HG02884 (cell line): ENCODE data around the gene LRMDA.

Source experiments
- ATAC-seq: cut with Tn5 transposase; IDR thresholded peaks from one replicate; pipeline ENCODE4 v1.9.1; 2021; ENCODE audit warnings: mild to moderate bottlenecking, moderate library complexity; ENCODE audit not compliant: unreplicated experiment

LRMDA gene

DNA sequence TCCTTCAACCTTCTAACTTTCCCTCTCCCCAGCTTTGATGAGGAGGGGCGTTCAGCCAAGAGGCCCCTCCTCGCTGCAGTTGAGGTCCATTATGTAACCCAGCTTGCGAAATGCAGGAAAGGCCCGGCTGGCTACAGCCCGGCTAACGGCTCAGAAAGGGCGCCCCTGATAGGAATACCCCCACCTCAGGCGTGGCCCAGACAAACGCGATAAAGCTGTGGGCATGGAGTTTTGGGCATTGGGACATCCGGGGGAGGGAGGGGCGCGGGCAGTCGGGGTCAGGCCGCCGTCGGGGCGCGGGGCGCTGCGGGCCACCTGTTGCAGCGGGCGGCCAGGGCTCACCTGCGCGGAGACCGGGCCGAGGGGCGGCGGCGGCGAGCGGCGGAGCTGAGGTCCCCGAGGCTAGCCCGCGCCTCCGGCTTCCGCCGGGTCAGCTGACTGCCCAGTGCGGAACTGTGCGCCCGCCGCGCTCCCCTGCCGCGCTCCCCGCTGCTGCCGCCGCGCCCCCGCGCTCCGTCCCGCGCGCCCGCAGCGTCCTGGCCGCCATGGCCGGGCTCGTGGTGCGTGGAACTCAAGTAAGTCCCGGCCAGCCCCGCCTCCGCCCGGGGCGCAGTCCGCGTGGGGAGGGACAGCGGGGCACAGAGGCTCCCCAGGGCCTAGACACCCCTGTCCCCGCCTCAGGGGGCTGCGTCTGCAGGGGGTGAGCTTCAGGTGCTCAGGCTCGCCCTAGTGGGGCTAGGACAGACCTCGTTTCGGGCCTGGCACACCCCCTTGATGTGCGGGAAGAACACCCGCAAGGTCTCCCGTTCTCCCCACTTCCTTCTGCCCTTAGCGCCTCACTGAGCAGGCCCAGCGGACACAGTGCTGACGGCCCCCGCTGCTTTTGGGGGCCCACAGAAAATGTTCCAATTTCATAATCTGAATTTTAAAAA is at the start of gene LRMDA:
Gene LRMDA, plus strand, starts transcription at position 445 of the 932 bp plus-strand sequence.
- no peak for ATAC-seq

DNA sequence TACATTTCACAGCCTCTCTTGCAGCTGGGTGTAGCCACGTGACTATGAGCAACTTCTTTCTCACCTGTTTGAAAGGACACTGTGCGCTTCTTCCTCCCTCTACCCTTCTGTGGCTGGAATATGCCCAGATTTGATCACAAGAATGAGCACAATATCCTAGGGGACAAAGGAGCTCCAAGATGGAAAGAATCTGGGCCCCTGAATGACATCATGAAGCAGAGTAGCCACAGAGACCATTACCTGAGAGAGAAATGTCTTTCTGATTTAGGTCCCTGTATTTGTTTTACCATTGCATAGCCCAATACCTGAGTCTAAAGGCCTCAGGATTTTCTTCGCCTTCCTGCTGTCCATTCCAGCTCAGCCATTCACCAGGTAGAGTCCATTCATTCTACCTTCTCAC is 45.3 kb upstream of the LRMDA start:
- no peak for ATAC-seq

DNA sequence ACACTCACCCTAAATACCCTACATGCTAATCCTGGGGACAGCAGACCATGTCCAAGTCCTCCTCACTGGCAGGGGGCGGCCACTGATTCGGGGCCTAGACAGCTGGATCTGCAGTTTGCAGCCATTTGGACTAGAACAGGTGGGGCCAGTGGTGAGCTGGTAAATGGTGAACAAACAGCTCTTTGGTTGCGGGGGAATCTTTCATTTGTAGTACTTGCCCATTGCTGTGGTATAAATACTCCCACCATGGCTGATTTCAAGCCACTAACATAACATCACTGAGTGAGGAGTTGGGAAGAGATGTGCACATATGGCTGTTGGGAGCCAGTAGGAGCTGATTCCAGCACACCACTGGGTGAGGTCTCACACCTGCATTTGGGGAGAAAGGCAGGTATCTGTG is 43.3 kb upstream of the LRMDA start:
- no peak for ATAC-seq

DNA sequence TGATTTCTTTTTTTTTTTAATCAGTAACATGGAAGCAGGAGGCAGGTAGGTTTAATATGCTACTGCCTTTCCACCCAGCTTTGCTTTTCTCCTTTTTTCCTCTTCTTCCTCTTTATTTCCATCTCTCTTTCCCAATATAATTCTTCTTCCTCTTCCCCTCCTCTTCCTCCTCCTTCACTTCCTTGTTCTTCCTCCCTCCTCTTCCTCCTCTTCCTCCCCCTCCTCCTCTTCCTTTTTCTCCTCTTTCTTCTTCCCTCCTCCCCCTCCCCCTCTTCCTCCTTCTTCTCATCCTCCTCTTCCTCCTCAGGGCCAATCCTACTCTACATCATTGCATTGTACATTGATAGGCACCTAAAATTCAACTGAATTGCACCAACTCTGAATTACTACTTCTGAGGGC is 41.2 kb upstream of the LRMDA start:
- no peak for ATAC-seq

DNA sequence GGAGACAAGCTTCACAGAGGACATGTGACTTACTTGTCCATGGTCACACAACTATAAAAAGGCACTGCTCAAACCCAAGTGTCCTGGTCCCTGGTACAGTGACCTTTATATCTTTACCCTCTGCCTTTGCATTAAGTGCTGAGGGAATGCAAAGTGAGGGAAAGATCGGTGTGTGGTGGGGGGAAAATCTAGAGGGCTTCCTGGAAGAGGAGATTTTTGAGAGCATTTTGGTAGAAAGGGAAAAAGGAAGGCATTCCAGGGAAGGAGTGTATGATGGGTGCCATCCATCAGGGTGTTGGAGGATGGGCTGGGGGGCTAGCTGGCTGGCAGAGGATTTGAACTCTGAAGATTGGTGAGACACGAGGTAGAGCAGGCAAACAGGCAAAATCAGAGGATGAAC is 39.2 kb upstream of the LRMDA start:
- no peak for ATAC-seq

DNA sequence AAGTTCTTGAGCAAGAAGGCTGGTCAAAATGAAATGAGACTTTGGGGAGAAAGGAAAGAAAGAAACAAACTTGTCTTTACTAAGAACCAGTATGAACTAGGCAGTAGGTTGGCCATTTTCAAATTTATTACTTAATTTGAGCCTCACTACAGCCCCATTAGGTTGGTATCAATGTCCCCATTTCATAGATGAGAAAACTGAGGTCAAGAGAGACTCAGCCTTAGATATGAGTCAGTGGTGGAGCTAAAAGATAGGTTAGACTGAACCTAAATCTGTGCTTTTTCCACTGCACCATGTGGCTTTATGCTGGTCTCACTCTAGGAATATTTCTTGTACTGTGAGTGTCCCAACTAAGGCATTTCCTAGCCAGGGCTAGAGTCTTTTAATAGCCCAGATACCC is 38.7 kb upstream of the LRMDA start:
- ATAC-seq: no peak

DNA sequence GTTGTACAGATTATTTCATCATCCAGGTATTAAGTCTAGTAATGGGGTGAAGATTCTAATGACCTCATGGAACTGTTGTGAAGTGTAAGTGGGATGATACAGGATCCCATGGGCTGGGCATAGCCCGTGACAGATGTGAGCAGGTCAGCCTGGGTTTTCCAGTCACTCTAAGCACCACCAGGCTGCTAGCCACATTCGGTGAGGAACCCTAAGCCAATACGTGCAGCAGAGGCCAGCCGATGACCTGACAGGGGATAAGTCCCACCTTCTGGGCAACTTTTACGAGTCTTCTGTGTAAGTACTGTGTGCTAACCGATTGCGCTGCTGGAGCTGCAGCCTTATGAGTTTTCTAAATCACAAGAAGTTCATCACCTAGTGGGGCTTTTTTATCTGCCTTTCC is 37.2 kb upstream of the LRMDA start:
- no peak for ATAC-seq

DNA sequence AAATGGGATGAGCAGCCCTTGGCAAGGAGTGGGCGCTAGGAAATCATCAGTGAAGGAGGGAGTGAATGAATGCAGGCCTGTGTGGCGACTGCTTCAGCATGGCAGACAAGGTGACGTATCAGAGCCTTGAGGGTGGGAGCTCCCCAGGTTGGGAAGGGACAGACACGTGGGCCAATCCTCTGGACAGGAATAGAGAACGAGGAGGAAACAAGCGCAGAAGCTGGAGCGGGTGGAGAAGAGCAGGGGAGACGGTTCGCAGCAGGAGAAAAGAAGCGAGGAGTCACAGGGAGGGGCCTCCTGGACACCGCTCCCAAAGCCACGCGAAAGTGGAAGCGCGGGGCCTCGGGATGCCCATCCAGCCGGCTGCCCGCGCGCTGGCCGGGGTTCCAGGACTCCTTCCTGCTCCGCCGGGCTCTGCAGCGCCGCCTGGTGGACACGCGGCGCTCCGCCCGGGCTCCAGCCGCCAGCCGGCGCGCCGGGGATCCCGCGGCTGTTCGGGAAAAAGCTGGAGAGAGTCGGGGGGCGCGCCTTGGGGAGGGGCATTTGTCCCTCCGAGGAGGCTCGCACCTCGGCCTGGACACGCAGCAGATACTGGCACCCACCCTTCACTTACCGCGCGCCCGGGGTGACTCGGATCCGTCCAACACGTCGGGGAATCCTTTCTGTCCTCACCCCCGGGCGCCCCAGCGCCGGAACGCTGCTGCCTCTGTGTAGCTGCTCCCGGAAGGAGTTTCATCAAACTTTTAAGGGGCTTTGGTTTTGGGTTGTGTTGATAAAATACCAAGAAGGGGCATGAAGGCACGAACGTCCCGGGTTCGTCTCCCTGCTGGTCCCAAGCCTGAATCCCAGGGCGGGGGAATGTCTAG is 36.1 kb upstream of the LRMDA start:
- no peak for ATAC-seq

DNA sequence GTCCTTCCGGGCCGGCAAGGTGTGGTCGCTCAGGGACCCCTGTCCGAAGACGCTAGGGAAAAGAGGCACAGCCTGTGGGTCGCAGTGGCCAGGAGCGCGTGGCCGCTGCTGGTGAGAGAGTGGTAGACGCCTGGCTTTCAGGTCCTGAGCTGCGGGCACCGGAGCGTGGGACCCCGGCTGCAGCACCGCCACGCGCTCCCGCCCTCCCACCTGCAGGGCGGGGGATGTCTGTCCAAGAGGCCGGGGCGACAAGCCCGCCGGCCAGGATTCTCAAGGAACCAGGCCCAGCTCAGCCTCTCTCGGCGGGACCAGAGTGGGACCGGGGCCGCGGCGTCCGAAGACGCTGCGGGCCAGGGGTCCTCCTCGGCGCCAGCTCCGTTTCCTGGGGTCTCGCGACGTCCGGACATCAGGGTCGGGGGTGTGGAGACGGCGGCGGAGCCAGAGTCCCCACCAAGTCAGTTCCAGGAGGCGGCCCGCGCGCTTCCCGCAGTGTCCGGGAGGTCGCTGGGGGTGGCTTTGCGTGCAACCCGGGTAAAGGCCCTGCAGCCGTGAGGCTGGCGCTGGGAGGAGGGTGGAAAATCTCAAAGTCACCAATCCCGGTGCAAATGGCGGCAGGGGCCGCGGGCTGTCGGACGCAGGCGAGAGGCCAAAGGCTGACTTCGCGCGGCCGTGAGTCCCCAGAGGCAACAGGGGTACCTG is 35.3 kb upstream of the LRMDA start:
- ATAC-seq: no peak

DNA sequence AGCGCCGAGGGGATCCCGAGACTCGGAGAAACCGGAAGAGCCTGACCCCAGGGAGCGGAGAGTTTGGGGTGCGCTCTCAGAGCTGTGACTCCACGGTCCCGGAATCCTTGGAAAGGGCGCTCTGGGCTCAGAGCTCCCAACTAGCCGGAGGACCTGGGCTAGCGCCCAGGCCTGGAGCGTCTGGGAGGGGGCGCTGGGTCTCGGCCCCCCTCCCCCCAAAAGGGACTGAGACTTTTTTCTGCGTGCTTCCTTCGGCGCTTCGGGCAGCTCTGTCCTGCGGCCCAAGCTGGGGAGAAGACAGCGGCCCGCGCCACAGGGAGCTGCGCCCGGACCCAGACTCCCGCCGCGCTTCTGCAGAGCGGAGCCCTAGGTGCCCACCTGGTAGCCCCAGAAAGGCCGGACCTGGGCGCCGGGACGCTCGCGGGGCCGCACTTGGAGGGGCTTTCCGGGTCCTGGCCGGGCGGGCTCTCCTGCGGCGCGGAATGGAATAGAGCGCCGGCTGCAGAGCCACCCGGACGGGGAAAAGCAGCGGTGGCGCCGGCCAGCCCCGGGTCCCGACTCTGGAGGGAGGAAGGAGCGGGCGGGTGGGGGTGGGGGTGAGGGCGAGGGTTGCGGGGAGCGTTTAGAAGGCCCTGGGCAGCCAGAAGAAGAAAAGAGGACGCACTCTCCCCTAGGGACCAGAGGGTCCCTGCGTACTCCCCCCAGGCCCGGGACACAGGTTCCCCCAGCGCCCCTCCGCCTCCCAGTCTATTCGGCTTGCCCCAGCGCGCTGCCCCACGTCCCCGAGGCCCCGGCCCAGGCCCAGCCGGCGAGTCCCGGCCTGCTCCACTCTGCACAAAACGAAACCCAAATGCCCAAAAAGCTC is 34.6 kb upstream of the LRMDA start:
- no peak for ATAC-seq

DNA sequence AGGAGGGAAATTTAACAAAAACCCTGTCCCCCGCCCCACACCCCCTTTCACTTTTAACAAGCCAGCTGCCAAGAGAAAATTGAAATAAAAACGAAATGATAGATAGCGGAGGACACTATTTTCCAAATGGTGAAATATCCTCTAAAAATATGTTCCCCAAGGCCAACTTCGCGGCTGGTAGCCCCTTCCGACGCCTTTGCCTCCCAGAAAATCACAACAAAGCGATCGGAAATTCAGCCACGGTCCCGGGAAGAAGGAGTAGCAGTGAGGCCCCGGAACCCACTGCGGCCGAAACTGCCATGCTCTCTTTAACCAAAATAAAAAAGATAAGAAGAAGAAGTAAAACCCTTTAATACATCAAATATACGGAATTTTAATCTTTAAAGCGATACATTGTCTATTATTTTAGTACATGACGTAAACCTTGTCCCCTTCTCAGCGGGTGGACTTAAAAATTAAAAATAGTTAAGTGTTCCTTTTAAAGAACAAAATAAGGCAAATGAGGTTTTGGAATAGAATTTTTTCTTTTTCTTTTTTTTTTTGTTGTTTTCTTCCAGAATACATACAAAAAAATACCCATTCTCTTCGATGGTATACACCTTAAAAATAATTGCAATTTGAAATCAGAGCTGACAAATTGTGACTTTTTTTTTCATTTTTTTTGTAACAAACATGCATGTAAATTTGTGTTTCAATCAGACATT is 33.8 kb upstream of the LRMDA start:
- no peak for ATAC-seq

DNA sequence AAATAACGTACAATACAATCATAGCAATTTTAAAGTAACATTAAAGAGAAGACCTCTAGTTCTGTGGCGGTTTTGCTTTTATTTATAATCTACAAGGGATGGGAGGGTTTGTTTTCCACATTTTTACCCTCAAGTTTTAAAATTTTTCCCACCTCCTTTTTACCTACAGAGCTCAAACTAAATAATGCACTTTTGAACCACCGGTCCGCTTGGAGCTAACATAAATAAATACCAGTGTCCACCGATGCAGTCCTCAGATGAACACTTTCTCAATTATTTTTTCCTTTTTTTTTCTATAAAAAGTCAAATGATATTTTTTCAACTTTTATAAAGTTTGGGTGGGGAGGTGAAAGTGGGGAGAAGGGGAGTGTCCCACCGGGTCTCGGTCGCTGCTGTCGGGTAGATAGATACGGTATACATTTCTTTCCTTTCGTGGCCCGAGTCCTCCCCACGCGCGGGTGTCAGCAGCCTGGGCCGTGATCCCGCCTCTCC is 33.2 kb upstream of the LRMDA start:
- no peak for ATAC-seq

DNA sequence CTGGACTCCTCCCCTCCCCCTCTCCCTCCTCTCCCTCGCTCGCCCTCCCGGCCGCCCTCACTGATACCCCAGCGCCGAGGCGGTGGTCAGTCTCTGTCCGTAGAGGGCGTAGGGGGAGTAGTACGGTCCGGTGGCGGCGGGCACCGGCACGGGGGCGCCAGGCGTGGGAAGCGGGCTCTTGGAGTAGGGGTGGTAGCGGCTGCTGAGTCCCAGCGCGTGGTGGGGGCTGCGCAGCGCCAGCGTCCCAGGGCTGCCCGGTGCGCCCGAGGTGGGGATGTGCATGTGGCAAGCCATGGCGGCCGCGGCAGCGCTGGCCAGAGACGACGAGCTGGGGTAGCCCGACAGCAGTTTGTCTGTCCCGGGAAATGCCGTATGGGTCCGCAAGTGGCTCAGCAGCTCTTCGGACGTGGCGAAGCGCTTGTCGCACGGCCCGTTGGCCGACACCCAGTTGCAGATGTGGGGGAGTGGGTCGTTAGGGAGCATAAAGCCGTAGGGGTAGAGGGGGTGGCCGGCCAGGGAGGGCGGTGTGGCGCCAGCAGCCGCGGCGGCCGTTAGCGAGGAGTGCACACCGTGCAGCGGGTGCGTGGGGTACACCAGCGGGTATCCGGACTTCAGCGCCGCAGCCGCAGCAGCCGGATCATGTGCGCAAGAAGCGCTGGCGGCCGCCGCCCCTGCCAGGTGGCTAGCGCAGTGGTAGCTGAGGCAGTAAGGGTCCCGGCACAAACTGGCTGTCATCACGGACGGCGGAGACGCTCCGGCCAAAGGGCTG is 32.5 kb upstream of the LRMDA start:
- ATAC-seq: no peak

DNA sequence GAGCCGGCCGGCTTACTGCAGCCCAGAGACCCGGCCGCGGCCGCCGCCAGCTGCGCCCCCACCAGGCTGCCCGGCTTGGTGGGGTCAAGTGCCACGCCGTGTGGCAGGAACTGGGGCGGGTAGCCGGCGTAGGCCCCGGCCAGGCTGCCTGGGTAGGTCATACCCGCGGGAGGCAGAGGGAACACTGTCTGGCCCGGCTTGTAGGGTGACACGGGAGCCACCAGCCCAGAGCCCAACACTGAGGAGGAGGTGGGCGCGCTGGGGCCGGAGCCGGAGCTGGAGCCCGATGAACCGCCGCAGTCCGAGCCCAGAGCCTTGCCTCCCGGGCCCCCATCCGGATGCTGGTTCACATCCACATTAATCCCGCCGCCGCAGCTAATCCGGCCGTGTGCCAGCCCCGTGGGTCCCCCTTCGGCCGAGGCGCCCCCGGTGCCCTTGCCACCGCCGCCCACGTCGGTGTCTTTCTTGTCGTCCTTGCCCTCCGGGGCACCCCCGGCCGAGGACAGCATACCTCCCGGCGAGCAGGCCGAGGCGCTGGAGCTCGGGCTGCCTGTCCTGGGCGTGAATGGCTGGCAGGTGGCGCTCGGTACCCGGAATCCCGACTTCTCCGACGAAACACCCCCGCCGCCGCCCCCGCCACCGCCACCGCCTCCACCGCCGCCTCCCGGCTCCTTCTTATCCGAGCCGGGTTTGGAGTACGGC is 31.8 kb upstream of the LRMDA start:
- no peak for ATAC-seq

DNA sequence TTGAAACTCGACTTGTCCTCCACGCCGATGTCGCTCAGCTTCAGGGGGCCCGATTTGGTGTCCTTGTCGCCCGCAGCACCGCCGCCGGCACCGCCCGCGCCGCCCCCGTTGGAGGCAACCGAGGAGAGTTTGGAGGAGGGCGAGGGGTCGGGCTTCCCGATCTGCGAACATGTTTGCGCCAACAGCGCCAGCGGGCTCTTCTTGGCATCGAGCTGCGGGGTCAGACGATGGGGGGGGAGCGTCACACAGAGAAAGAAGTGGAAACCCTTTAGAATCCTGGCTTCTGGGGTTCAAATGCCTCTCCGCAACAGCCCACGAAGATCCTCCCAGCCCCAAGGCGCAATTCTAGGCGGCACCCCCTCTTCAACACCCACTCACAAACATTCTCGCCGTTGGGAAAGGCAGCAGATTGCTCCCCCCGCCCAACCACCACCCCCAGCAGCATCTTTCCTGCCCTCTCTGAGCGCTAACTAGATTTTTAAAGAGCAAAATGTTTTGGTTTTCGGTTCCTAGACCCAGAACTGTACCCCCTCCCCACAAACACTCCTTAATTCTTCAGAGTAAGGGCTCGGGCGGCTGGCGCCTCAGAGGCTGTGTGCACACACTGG is 31.2 kb upstream of the LRMDA start:
- no peak for ATAC-seq

DNA sequence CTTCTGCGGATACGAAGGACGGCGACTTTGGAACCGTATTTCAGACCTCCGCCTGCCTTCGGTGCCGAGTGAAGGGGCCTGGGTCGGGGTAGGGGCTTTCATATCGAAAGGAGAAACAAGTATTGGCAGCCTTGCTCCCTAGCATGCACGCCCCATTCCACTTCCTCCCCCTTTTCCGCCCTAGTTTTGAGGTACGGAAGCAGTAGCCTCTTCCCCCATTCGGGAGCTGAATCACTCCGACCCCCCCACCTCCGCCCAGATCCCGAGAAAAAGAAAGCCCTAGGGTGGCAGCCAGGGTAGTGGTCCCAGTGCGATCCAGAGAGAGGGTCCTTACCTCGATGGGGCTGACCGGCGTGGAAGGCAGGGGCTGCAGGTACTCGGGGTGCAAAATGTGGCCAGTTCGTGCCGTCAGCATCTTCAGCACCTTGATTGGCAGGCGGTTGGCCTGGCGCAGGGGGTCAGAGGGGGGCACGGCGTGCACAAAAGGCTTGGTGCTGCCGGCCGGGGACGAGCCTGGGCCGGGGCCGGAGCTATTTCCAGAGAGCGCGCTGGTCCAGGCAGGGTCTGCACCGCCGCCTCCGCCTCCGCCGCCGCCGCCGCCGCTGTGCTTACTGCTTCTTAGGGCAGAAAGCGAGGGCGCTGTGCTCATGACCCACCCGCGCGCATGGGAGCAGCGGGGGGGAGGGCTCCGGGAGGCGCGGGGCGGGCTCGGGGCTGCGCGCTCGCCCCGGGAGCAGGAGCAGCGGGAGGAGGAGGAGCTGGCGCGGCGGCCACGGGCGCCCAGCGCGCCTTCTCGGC is 30.5 kb upstream of the LRMDA start:
- ATAC-seq: no peak
